ENCODE results near the gene SLC25A48.

SLC25A48 gene

DNA sequence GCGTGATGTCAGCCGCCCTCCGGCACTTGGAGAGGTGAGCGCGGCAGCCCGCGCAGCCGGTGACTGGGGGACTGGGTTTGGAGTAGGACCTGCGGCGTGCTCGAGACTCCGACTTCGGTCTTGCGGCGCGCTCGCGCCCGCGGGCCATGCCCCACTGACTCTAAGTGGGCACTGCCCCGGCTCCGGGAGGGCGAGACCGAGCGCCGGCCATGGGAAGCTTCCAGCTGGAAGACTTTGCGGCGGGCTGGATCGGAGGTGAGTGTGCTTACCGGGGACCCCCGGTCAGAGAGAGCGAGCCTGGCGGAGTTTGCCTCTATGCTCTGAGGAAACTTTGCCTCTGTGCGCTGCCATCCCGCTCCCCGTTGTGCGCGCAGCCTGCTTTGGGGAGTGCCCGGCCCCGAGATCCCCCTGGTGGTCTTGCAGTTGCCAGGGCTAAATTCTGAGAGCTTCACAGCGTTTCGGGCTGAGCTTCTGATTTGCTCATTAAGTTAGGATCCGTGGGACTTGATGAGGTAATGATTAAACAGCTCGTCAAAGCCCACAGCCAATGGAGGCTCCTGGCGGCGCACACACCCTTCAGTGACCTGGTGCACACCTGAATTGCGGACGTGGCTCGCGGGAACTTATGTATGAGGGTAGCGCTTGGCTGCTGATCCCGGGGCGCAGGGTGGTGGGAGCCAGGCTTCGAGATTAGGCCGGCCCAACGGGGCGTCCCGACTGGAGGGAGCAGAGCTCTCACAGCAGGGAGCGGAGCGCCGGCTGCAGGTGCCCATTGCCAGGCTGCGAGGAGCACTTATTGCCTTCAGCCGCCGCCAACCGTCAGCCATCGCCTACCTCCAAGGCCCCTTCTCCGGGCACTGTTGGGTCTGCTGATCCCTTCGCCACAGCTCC is at the start of gene SLC25A48:
SLC25A48 (plus strand) TSS at position 25 of the 891 bp plus-strand sequence; CDS start at position 210, 185 bp downstream.
- ATAC-seq (replicated peaks; ENCODE audit: extremely low read depth, poor library complexity, severe bottlenecking), result no peak
- Mint-ChIP-seq H3K36me3 (ENCODE audit: insufficient read depth) (no peaks in the 10 kb centered on the region), H3K27me3 (peaks cover 63% of the 10 kb centered on the region), H3K27ac (ENCODE audit: low read depth) (no peak within 1 kb of the TSS), H3K9me3 (peaks cover 4% of the 10 kb centered on the region), H3K4me1 (peaks cover 6% of the 10 kb centered on the region), H3K4me3 (no peak within 1 kb of the TSS)
- DNase-seq (ENCODE audit: low spot score in 2 of 2), result no peak

DNA sequence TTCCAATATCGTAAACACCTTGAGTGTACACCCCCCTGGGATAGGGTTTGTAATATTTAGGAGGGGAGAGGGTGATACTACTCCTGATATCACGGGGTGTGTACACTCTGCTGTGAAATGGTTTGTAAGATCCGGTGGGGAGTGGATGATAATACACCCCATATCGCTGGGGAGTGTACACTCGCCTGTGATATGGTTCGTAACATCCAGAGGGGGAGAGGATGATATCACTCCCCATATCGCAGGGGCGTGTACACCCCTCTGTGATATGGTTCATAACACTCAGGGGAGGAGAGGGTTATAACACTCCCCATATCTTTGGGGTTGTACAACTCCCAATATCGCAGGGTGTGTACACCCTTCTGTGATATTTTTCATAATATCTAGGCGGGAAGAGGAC is 33.8 kb upstream of the SLC25A48 start:
- Mint-ChIP-seq H3K4me3 (no peak overlapping the region), H3K4me1 (no peaks in the 10 kb centered on the region), H3K9me3 (no peaks in the 10 kb centered on the region), H3K27me3 (peaks cover 57% of the 10 kb centered on the region), H3K36me3 (ENCODE audit: insufficient read depth) (no peaks in the 10 kb centered on the region), H3K27ac (ENCODE audit: low read depth) (no peak overlapping the region)
- ATAC-seq (replicated peaks; ENCODE audit: extremely low read depth, poor library complexity, severe bottlenecking) (no peak), DNase-seq (ENCODE audit: low spot score in 2 of 2) (no peak)

DNA sequence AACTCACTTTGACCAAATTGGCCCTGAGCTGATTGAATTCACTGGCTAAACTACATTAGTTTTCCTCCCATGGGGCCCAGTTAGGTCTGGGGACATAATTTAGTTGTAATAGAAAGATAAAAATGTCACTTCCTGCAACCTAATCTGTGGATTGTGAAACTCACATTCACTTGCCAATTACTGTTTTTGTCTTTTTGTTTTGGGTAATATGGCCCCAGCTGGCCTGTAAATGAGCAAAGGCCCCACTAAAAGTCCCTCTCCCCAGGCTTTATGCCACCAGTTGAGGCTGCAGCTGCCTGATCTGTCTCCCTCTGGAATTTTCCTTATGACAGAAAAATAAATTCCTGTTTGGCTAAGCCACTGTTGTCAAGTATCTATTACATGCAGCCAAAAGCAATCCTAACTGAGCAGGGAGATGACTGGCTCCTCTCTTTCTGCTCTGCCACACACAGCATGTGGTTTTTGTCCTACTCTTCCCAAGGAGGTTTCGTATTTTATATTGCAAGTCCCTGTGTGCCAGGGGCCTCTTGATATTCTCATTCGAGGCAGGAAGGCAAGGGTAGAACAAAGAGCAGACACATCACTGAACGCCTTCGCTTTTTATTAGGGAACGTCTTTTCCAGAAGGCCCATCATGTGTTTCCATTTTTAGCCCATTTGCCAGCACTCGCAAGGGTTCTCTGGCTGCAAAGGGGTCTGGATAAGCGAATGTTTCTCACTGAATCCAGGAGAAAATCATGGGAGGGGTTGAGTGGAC is 24.1 kb upstream of the SLC25A48 start:
- Mint-ChIP-seq H3K27me3 (peaks cover 40% of the 10 kb centered on the region), H3K36me3 (ENCODE audit: insufficient read depth) (no peaks in the 10 kb centered on the region), H3K9me3 (no peaks in the 10 kb centered on the region), H3K4me1 (no peaks in the 10 kb centered on the region), H3K4me3 (no peak overlapping the region), H3K27ac (ENCODE audit: low read depth) (no peak overlapping the region)
- ATAC-seq (replicated peaks; ENCODE audit: extremely low read depth, poor library complexity, severe bottlenecking) (no peak), DNase-seq (ENCODE audit: low spot score in 2 of 2) (no peak)

- no peaks in the 10 kb centered on the region for H3K36me3 Mint-ChIP-seq (ENCODE audit: insufficient read depth)
- H3K27me3 Mint-ChIP-seq, result peaks cover 40% of the 10 kb centered on the region
- H3K9me3 Mint-ChIP-seq, result no peaks in the 10 kb centered on the region
- DNase-seq (ENCODE audit: low spot score in 2 of 2) (no peak), ATAC-seq (replicated peaks; ENCODE audit: extremely low read depth, poor library complexity, severe bottlenecking) (no peak)
- H3K4me3 Mint-ChIP-seq, result no peak overlapping the region
- no peak overlapping the region for H3K27ac Mint-ChIP-seq (ENCODE audit: low read depth)
- no peaks in the 10 kb centered on the region for H3K4me1 Mint-ChIP-seq
Measured at GRCh38 chr5:135811007-135811406, 23.5 kb upstream of the SLC25A48 start.

GRCh38 chr5:135813758-135814157 is 20.7 kb upstream of the SLC25A48 start:
- Mint-ChIP-seq H3K4me3 (no peak overlapping the region), H3K9me3 (no peaks in the 10 kb centered on the region), H3K27me3 (peaks cover 39% of the 10 kb centered on the region), H3K36me3 (ENCODE audit: insufficient read depth) (no peaks in the 10 kb centered on the region), H3K27ac (ENCODE audit: low read depth) (no peak overlapping the region), H3K4me1 (no peaks in the 10 kb centered on the region)
- no peak for ATAC-seq (replicated peaks; ENCODE audit: extremely low read depth, poor library complexity, severe bottlenecking)
- no peak for DNase-seq (ENCODE audit: low spot score in 2 of 2)

DNA sequence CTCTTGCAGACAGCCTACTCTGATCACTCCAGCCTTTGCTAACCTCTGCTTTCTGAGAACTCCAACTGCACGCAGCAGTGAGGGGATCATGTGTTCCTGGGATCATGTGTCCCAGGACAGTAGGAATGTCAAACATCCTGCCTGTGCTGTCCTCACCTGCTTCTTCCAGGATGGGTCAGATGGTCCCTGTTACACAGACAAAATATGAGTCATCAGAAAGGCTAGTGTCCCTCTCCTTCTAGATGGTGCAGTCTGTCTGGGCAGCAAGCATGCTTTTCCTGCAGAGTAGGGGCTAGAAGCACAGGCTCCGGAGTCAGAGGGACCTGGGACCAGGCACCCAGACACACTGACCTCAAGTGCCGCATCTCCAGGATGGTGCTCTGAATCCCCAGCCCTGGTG is 20.1 kb upstream of the SLC25A48 start:
- DNase-seq (ENCODE audit: low spot score in 2 of 2) (no peak), ATAC-seq (replicated peaks; ENCODE audit: extremely low read depth, poor library complexity, severe bottlenecking) (no peak)
- H3K4me1 Mint-ChIP-seq, result no peaks in the 10 kb centered on the region
- no peak overlapping the region for H3K4me3 Mint-ChIP-seq
- no peaks in the 10 kb centered on the region for H3K36me3 Mint-ChIP-seq (ENCODE audit: insufficient read depth)
- H3K27me3 Mint-ChIP-seq, result peaks cover 34% of the 10 kb centered on the region
- no peaks in the 10 kb centered on the region for H3K9me3 Mint-ChIP-seq
- H3K27ac Mint-ChIP-seq (ENCODE audit: low read depth), result no peak overlapping the region

DNA sequence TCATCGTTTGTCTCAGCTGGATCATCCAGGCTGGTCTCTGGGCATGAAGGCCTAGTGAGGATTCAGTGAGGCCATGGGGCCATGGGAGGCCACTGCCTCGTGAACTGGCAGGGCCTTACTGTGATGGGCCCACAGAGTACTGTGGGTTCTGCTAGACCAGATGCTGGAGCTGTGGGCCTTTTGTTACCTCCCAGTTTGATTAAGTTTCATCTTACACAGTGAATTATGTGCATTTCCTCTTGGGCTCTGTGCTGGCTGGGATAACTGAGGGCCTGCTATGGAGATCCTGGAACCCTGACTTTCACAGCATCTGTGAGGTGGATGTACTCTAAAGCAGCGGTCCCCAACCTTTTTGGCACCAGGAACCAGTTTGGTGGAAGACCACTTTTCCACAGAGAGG is 19.7 kb upstream of the SLC25A48 start:
- ATAC-seq (replicated peaks; ENCODE audit: extremely low read depth, poor library complexity, severe bottlenecking) (no peak), DNase-seq (ENCODE audit: low spot score in 2 of 2) (no peak)
- Mint-ChIP-seq H3K4me1 (no peaks in the 10 kb centered on the region), H3K27ac (ENCODE audit: low read depth) (no peak overlapping the region), H3K36me3 (ENCODE audit: insufficient read depth) (no peaks in the 10 kb centered on the region), H3K4me3 (no peak overlapping the region), H3K9me3 (no peaks in the 10 kb centered on the region), H3K27me3 (peaks cover 29% of the 10 kb centered on the region)

GRCh38 chr5:135821061-135821801 is 13.2 kb upstream of the SLC25A48 start:
- Mint-ChIP-seq H3K4me3 (no peak overlapping the region), H3K27ac (ENCODE audit: low read depth) (no peak overlapping the region), H3K4me1 (no peaks in the 10 kb centered on the region), H3K36me3 (ENCODE audit: insufficient read depth) (no peaks in the 10 kb centered on the region), H3K27me3 (peaks cover 16% of the 10 kb centered on the region), H3K9me3 (no peaks in the 10 kb centered on the region)
- ATAC-seq (replicated peaks; ENCODE audit: extremely low read depth, poor library complexity, severe bottlenecking) (no peak), DNase-seq (ENCODE audit: low spot score in 2 of 2) (no peak)

- no peak for DNase-seq (ENCODE audit: low spot score in 2 of 2)
- H3K27ac Mint-ChIP-seq (ENCODE audit: low read depth), result no peak overlapping the region
- H3K4me1 Mint-ChIP-seq, result no peaks in the 10 kb centered on the region
- H3K4me3 Mint-ChIP-seq, result no peak overlapping the region
- no peak for ATAC-seq (replicated peaks; ENCODE audit: extremely low read depth, poor library complexity, severe bottlenecking)
- no peaks in the 10 kb centered on the region for H3K9me3 Mint-ChIP-seq
- H3K36me3 Mint-ChIP-seq (ENCODE audit: insufficient read depth), result no peaks in the 10 kb centered on the region
- peaks cover 16% of the 10 kb centered on the region for H3K27me3 Mint-ChIP-seq
Measured at GRCh38 chr5:135821802-135822201, 12.7 kb upstream of the SLC25A48 start.

- Mint-ChIP-seq H3K4me1 (no peaks in the 10 kb centered on the region), H3K36me3 (ENCODE audit: insufficient read depth) (no peaks in the 10 kb centered on the region), H3K9me3 (no peaks in the 10 kb centered on the region), H3K4me3 (no peak overlapping the region), H3K27me3 (peaks cover 16% of the 10 kb centered on the region), H3K27ac (ENCODE audit: low read depth) (no peak overlapping the region)
- DNase-seq (ENCODE audit: low spot score in 2 of 2) (no peak), ATAC-seq (replicated peaks; ENCODE audit: extremely low read depth, poor library complexity, severe bottlenecking) (no peak)
Measured at GRCh38 chr5:135822286-135822685, 12.2 kb upstream of the SLC25A48 start.

GRCh38 chr5:135822959-135823358 is 11.5 kb upstream of the SLC25A48 start:
- DNase-seq (ENCODE audit: low spot score in 2 of 2), result no peak
- no peaks in the 10 kb centered on the region for H3K4me1 Mint-ChIP-seq
- ATAC-seq (replicated peaks; ENCODE audit: extremely low read depth, poor library complexity, severe bottlenecking), result no peak
- H3K27me3 Mint-ChIP-seq, result peaks cover 16% of the 10 kb centered on the region
- no peak overlapping the region for H3K27ac Mint-ChIP-seq (ENCODE audit: low read depth)
- H3K4me3 Mint-ChIP-seq, result no peak overlapping the region
- no peaks in the 10 kb centered on the region for H3K9me3 Mint-ChIP-seq
- no peaks in the 10 kb centered on the region for H3K36me3 Mint-ChIP-seq (ENCODE audit: insufficient read depth)

GRCh38 chr5:135823881-135824280 is 10.6 kb upstream of the SLC25A48 start:
- Mint-ChIP-seq H3K27me3 (peaks cover 11% of the 10 kb centered on the region), H3K9me3 (no peaks in the 10 kb centered on the region), H3K36me3 (ENCODE audit: insufficient read depth) (no peaks in the 10 kb centered on the region), H3K4me1 (no peaks in the 10 kb centered on the region), H3K27ac (ENCODE audit: low read depth) (no peak overlapping the region), H3K4me3 (no peak overlapping the region)
- ATAC-seq (replicated peaks; ENCODE audit: extremely low read depth, poor library complexity, severe bottlenecking), result no peak
- DNase-seq (ENCODE audit: low spot score in 2 of 2), result no peak
